ENCODE measurements around the gene IRS1. TPM values are rescaled to one million over a fixed set of nuclear protein-coding genes. Genes with fewer than 3 reads are reported as not detected.

Gene IRS1
- total and polyA plus RNA-seq, 2 donors = 7.4 to 11.5 TPM

GRCh38 chr2:226758921-226759640, 40.5 kb downstream of the IRS1 start:
- WGBS = 96% methylated on average over 3 of the region's 3 CpGs
- Histone ChIP-seq H3K27ac (ENCODE audit: low read depth in 1 of 2, low read length in 1 of 2) (no peak overlapping the region), H3K4me1 (ENCODE audit: control insufficient read depth in 2 of 2, insufficient read depth in 2 of 2, low read length in 2 of 2) (no peaks in the 10 kb centered on the region), H3K9me3 (ENCODE audit: control insufficient read depth in 2 of 2, insufficient read depth in 1 of 2, low read length in 1 of 2) (no peaks in the 10 kb centered on the region), H3K27me3 (ENCODE audit: control insufficient read depth in 2 of 2, insufficient read depth in 1 of 2, low read length in 1 of 2) (no peaks in the 10 kb centered on the region), H3K36me3 (ENCODE audit: control insufficient read depth in 2 of 2, insufficient read depth in 2 of 2, low read length in 1 of 2) (no peaks in the 10 kb centered on the region), H3K4me3 (ENCODE audit: low read length in 2 of 2) (no peak overlapping the region)
- no peak for DNase-seq (ENCODE audit: low read depth in 6 of 9, low spot score in 9 of 9)

GRCh38 chr2:226756131-226756530, 43.5 kb downstream of the IRS1 start:
- Histone ChIP-seq H3K4me1 (ENCODE audit: control insufficient read depth in 2 of 2, insufficient read depth in 2 of 2, low read length in 2 of 2) (no peaks in the 10 kb centered on the region), H3K4me3 (ENCODE audit: low read length in 2 of 2) (no peak overlapping the region), H3K36me3 (ENCODE audit: control insufficient read depth in 2 of 2, insufficient read depth in 2 of 2, low read length in 1 of 2) (no peaks in the 10 kb centered on the region), H3K27ac (ENCODE audit: low read depth in 1 of 2, low read length in 1 of 2) (no peak overlapping the region), H3K27me3 (ENCODE audit: control insufficient read depth in 2 of 2, insufficient read depth in 1 of 2, low read length in 1 of 2) (no peaks in the 10 kb centered on the region), H3K9me3 (ENCODE audit: control insufficient read depth in 2 of 2, insufficient read depth in 1 of 2, low read length in 1 of 2) (no peaks in the 10 kb centered on the region)
- WGBS = 97% methylated on average over 2 of the region's 2 CpGs
- no peak for DNase-seq (ENCODE audit: low read depth in 6 of 9, low spot score in 9 of 9)

- Histone ChIP-seq H3K27ac (ENCODE audit: low read depth in 1 of 2, low read length in 1 of 2) (no peak overlapping the region), H3K4me3 (ENCODE audit: low read length in 2 of 2) (no peak overlapping the region), H3K27me3 (ENCODE audit: control insufficient read depth in 2 of 2, insufficient read depth in 1 of 2, low read length in 1 of 2) (no peaks in the 10 kb centered on the region), H3K9me3 (ENCODE audit: control insufficient read depth in 2 of 2, insufficient read depth in 1 of 2, low read length in 1 of 2) (no peaks in the 10 kb centered on the region), H3K36me3 (ENCODE audit: control insufficient read depth in 2 of 2, insufficient read depth in 2 of 2, low read length in 1 of 2) (no peaks in the 10 kb centered on the region), H3K4me1 (ENCODE audit: control insufficient read depth in 2 of 2, insufficient read depth in 2 of 2, low read length in 2 of 2) (no peaks in the 10 kb centered on the region)
- 94% methylated on average over 1 of the region's 1 CpG for WGBS
- DNase-seq (ENCODE audit: low read depth in 6 of 9, low spot score in 9 of 9) = no peak
Measured at GRCh38 chr2:226755631-226756030, 44.0 kb downstream of the IRS1 start.

- Histone ChIP-seq H3K4me1 (ENCODE audit: control insufficient read depth in 2 of 2, insufficient read depth in 2 of 2, low read length in 2 of 2) (no peaks in the 10 kb centered on the region), H3K9me3 (ENCODE audit: control insufficient read depth in 2 of 2, insufficient read depth in 1 of 2, low read length in 1 of 2) (no peaks in the 10 kb centered on the region), H3K27me3 (ENCODE audit: control insufficient read depth in 2 of 2, insufficient read depth in 1 of 2, low read length in 1 of 2) (no peaks in the 10 kb centered on the region), H3K27ac (ENCODE audit: low read depth in 1 of 2, low read length in 1 of 2) (no peak overlapping the region), H3K36me3 (ENCODE audit: control insufficient read depth in 2 of 2, insufficient read depth in 2 of 2, low read length in 1 of 2) (no peaks in the 10 kb centered on the region), H3K4me3 (ENCODE audit: low read length in 2 of 2) (no peak overlapping the region)
- WGBS = 92% methylated on average over 8 of the region's 8 CpGs
- DNase-seq (ENCODE audit: low read depth in 6 of 9, low spot score in 9 of 9) = no peak
Measured at GRCh38 chr2:226754821-226755604, 44.6 kb downstream of the IRS1 start.

GRCh38 chr2:226752887-226753286, 46.7 kb downstream of the IRS1 start:
- Histone ChIP-seq H3K36me3 (ENCODE audit: control insufficient read depth in 2 of 2, insufficient read depth in 2 of 2, low read length in 1 of 2) (peaks cover 5 to 8% of the 10 kb centered on the region in 2 donors), H3K27ac (ENCODE audit: low read depth in 1 of 2, low read length in 1 of 2) (peak overlapping the region in 1 of 2 donors; percentile 42), H3K4me3 (ENCODE audit: low read length in 2 of 2) (no peak overlapping the region), H3K9me3 (ENCODE audit: control insufficient read depth in 2 of 2, insufficient read depth in 1 of 2, low read length in 1 of 2) (no peaks in the 10 kb centered on the region), H3K27me3 (ENCODE audit: control insufficient read depth in 2 of 2, insufficient read depth in 1 of 2, low read length in 1 of 2) (no peaks in the 10 kb centered on the region), H3K4me1 (ENCODE audit: control insufficient read depth in 2 of 2, insufficient read depth in 2 of 2, low read length in 2 of 2) (no peaks in the 10 kb centered on the region)
- 97% methylated on average over 4 of the region's 4 CpGs for WGBS
- no peak for DNase-seq (ENCODE audit: low read depth in 6 of 9, low spot score in 9 of 9)

- peaks cover 5 to 16% of the 10 kb centered on the region in 2 donors for H3K36me3 ChIP-seq (ENCODE audit: control insufficient read depth in 2 of 2, insufficient read depth in 2 of 2, low read length in 1 of 2)
- no peak overlapping the region for H3K4me3 ChIP-seq (ENCODE audit: low read length in 2 of 2)
- DNase-seq (ENCODE audit: low read depth in 6 of 9, low spot score in 9 of 9) = no peak
- WGBS = 97% methylated on average over 3 of the region's 3 CpGs
- no peaks in the 10 kb centered on the region for H3K27me3 ChIP-seq (ENCODE audit: control insufficient read depth in 2 of 2, insufficient read depth in 1 of 2, low read length in 1 of 2)
- peaks cover 0 to 1% of the 10 kb centered on the region in 2 donors for H3K9me3 ChIP-seq (ENCODE audit: control insufficient read depth in 2 of 2, insufficient read depth in 1 of 2, low read length in 1 of 2)
- peaks cover 0 to 2% of the 10 kb centered on the region in 2 donors for H3K4me1 ChIP-seq (ENCODE audit: control insufficient read depth in 2 of 2, insufficient read depth in 2 of 2, low read length in 2 of 2)
- H3K27ac ChIP-seq (ENCODE audit: low read depth in 1 of 2, low read length in 1 of 2) = no peak overlapping the region
Measured at GRCh38 chr2:226747288-226747687, 52.3 kb downstream of the IRS1 start.

GRCh38 chr2:226746196-226746800, 53.3 kb downstream of the IRS1 start:
- Histone ChIP-seq H3K27ac (ENCODE audit: low read depth in 1 of 2, low read length in 1 of 2) (no peak overlapping the region), H3K4me1 (ENCODE audit: control insufficient read depth in 2 of 2, insufficient read depth in 2 of 2, low read length in 2 of 2) (peaks cover 0 to 6% of the 10 kb centered on the region in 2 donors), H3K27me3 (ENCODE audit: control insufficient read depth in 2 of 2, insufficient read depth in 1 of 2, low read length in 1 of 2) (no peaks in the 10 kb centered on the region), H3K4me3 (ENCODE audit: low read length in 2 of 2) (no peak overlapping the region), H3K36me3 (ENCODE audit: control insufficient read depth in 2 of 2, insufficient read depth in 2 of 2, low read length in 1 of 2) (peaks cover 5 to 16% of the 10 kb centered on the region in 2 donors), H3K9me3 (ENCODE audit: control insufficient read depth in 2 of 2, insufficient read depth in 1 of 2, low read length in 1 of 2) (peaks cover 0 to 1% of the 10 kb centered on the region in 2 donors)
- no peak for DNase-seq (ENCODE audit: low read depth in 6 of 9, low spot score in 9 of 9)
- 94% methylated on average over 1 of the region's 1 CpG for WGBS

GRCh38 chr2:226743915-226744314, 55.7 kb downstream of the IRS1 start:
- WGBS = 97% methylated on average over 4 of the region's 4 CpGs
- peaks cover 0 to 1% of the 10 kb centered on the region in 2 donors for H3K9me3 ChIP-seq (ENCODE audit: control insufficient read depth in 2 of 2, insufficient read depth in 1 of 2, low read length in 1 of 2)

GRCh38 chr2:226742347-226742746, 57.3 kb downstream of the IRS1 start:
- 95% methylated on average over 5 of the region's 5 CpGs for WGBS
- Histone ChIP-seq H3K9me3 (ENCODE audit: control insufficient read depth in 2 of 2, insufficient read depth in 1 of 2, low read length in 1 of 2) (no peaks in the 10 kb centered on the region), H3K27me3 (ENCODE audit: control insufficient read depth in 2 of 2, insufficient read depth in 1 of 2, low read length in 1 of 2) (no peaks in the 10 kb centered on the region), H3K36me3 (ENCODE audit: control insufficient read depth in 2 of 2, insufficient read depth in 2 of 2, low read length in 1 of 2) (peaks cover 0 to 3% of the 10 kb centered on the region in 2 donors), H3K4me1 (ENCODE audit: control insufficient read depth in 2 of 2, insufficient read depth in 2 of 2, low read length in 2 of 2) (peaks cover 14 to 28% of the 10 kb centered on the region in 2 donors), H3K27ac (ENCODE audit: low read depth in 1 of 2, low read length in 1 of 2) (peak overlapping the region in 1 of 2 donors; percentile 43), H3K4me3 (ENCODE audit: low read length in 2 of 2) (no peak overlapping the region)
- no peak for DNase-seq (ENCODE audit: low read depth in 6 of 9, low spot score in 9 of 9)

More at GRCh38 chr2:226743915-226744314, 55.7 kb downstream of the IRS1 start:
- no peak for DNase-seq (ENCODE audit: low read depth in 6 of 9, low spot score in 9 of 9)
- Histone ChIP-seq H3K36me3 (ENCODE audit: control insufficient read depth in 2 of 2, insufficient read depth in 2 of 2, low read length in 1 of 2) (peaks cover 0 to 9% of the 10 kb centered on the region in 2 donors), H3K4me1 (ENCODE audit: control insufficient read depth in 2 of 2, insufficient read depth in 2 of 2, low read length in 2 of 2) (peaks cover 9 to 16% of the 10 kb centered on the region in 2 donors), H3K27me3 (ENCODE audit: control insufficient read depth in 2 of 2, insufficient read depth in 1 of 2, low read length in 1 of 2) (no peaks in the 10 kb centered on the region), H3K27ac (ENCODE audit: low read depth in 1 of 2, low read length in 1 of 2) (no peak overlapping the region), H3K4me3 (ENCODE audit: low read length in 2 of 2) (no peak overlapping the region)
